Activated CD8-positive, alpha-beta memory T cell treated with anti-CD3 and anti-CD28 coated beads, Interleukin-2, amount 50 U/mL, for 4 hours (primary cell): Measurements from ENCODE around the gene LRRC49.
"Not testable (repeated sequence)": the region's sequence is repeated elsewhere in the genome, so short reads cannot be mapped to it uniquely, and the experiment has no call there.

Experiments used
- DNase-seq: peaks from one replicate; pipeline ENCODE4 v3.0.0-alpha.2; 2020

LRRC49 gene

GRCh38 chr15:70923311-70924080 lies 30.9 kb downstream of the LRRC49 start:
- DNase-seq: no peak

DNA sequence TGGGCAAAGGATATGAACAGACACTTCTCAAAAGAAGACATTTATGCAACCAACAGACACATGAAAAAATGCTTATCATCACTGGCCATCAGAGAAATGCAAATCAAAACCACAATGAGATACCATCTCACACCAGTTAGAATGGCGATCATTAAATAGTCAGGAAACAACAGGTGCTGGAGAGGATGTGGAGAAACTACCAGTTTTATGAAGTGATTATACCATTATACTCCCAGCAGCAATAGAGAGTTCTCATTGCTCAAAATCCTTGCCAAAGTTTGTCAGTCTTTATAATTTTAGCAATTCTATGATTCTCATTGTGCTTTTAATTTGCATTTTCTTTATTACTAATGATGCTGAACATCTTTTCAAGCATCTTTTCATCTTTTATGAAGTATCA lies 34.3 kb downstream of the LRRC49 start:
- DNase-seq: not testable (repeated sequence)

DNA sequence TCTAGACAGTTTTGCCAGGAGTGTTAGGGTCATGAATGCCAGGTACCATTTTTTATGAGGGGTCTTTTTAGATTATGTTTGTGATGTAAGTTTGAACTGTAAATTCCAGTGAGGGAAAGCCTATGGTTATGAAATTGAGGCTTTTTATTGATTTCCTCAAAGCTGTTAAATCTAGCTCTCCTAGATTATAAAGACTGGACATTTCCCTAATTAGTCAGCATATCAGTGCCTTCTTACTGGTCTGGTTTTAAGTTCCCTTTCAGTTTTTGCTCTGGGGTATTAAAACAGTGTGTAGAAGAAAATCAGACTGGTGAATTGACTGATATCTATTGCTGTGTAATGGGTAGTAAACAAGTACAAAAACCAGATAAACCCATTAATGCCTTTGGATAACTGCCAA lies 39.2 kb downstream of the LRRC49 start:
- no peak for DNase-seq

DNA sequence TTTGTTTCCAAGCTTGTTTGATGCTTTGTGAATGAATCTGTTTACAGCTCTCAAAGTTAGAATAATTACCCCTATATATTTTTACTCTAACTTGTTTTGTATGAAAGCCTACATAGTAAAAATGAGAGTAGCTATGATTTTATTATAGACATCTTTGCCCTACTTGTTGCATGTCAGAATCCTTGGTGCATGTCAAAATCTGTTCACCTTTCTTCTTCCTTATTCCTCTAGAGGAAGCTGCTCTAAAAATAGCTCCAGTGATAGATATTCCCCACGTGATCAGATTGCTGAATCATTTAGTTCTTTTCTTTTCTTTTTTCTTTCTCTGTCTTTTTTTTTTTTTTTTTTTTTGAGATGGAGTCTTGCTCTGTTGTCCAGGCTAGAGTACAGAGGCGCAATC lies 39.8 kb downstream of the LRRC49 start:
- no peak for DNase-seq

DNA sequence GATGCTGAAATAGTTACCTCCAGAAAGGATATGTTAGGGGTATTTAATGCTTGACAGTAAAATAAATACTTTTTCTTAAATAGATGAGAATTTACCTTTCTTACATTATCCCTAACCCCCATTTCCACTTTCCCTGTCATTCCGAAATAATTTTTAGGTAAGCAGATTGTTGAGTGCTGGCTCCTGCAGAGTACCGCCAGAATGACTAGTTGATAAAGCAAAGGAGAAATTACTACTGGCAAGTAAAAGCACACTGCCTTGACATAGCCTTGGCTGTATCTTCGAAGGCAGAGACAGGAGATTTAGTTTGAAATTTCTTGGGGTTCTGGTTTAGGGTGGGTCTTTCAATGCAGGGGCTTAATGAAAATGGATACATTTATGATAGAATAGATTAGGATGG lies 40.8 kb downstream of the LRRC49 start:
- DNase-seq: no peak

DNA sequence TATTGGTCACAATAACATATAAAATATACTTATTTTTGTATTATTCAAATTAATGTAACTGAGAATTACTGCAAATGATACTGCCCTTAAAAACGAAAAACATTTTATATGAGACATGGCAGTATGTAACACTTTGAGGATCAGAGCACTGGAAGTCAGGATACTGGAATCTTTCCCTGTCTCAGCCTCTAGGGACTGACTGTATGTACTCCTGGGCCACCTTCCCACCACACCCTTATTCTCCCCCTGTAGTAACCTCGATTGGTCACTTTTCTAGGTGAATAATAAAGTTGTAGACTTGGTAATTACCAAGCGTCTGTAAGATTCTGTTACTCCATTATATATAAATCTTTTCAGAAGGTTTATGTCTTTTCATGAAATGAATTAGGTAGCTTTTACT lies 43.0 kb downstream of the LRRC49 start:
- no peak for DNase-seq

- DNase-seq: no peak
Observed at GRCh38 chr15:70936326-70936725, 43.7 kb downstream of the LRRC49 start.

DNA sequence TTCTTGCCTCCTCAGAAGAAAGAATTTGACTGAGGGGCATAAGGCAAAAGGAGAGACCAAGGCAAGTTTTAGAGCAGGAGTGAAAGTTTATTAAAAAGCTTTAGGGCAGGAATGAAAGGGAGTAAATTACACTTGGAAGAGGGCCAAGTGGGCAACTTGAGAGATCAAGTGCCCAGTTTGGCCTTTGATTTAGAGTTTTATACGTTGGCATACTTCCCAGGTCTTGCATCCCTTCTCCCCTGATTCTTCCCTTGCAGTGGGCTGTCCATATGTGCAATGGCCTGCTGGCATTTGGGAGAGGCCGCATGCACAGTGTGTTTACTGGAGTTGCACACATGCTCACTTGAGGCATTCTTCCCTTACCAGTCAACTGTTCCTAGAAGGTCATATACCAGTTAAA lies 50.7 kb downstream of the LRRC49 start:
- DNase-seq: not testable (repeated sequence)

DNA sequence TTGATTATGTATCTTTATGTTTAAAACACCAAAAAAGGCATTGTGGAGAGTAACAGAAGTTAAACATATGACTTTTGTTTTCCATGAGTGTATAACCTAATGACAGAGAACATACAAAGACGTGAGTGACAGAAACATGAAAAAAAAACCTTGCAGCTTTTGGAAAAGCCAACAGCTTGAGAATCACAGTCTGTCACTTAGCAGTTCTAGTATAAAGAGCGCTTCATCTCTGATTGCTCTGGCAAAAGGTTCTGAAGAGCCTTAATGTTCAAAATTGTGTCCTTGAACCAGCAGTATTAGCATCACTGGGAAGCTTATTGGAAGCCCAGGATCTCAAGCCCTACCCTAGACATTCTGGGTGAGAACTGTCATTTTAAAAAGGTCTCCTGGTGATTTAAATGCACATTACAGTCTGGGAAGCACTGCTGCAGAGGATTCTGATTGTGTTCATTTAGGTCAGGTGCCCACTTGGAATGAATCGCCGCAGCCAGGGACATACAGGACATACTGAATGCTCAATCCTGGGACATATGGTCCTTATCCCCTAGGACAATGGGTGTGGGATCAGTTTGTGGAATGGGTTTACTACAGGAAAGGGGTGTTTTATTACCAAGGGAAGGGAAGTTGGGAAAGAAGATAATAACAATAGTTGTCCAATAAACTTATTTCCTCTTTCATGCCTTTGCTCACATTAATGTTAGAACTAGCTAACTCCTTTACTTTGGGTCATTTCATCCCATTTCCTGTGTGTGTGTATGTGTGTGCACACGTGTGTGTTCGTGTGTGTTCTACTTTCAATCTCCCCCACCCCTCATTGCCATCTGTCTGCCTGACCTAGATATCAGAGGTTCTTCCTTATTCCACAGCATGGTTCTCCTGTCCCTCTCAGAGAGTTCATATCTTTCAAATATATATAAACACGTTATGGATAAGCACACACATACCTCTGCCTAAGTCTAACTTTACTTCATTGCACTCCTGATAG lies 55.0 kb downstream of the LRRC49 start:
- no peak for DNase-seq

DNA sequence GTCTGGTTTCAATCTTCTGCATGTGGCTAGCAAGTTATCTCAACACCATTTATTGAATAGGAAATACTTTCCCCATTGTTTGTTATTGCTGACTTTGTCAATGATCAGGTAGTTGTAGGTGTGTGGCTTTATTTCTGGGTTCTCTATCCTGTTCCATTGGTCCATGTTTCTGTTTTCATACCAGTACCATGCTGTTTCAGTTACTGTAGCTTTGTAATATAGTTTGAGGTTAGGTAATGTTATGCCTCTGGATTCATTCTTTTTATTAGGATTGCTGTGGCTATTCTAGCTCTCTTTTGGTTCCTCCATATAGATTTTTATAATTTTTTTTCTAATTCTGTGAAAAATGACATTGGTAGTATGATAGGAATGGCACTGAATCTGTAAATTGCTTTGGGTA lies 58.3 kb downstream of the LRRC49 start:
- DNase-seq: no peak

DNA sequence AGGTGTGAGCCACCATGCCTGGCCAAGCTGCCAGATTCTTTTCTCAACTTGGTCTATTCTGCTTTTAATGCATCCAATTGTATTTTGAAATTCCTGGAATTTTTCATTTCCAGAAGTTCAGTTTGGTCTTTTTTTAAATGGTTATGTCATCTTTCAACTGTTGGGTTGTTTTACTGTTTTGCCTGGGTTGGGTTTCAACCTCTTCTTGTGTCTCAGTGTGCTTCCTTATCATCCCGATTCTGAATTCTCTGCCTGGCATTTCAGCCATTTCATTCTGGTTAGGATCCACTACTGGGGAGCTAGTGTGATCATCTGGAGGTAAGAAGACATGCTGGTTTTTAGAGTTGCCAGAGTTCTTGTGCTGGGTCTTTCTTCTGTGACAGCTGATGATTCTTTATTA lies 61.5 kb downstream of the LRRC49 start:
- DNase-seq: no peak

DNA sequence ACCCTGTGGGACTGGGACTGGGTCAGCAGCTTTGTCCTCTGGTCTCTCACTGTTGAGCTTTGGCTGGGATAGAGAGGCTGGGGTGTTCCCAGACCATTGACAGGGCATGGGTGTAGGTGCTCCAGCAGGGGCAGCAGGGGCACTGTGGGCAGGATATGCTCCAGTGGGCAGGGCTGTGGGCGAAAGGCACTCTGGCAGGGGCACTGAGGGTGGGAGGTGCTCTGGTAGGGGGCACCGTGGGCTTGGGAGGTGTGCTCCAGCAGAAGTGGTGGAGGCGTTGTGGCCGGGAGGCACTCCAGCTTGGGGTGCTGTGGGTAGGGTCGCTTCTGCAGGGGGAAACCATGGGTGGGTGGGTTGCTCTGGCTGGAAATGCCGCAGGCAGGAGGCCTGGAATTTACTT lies 62.1 kb downstream of the LRRC49 start:
- DNase-seq: no peak

DNA sequence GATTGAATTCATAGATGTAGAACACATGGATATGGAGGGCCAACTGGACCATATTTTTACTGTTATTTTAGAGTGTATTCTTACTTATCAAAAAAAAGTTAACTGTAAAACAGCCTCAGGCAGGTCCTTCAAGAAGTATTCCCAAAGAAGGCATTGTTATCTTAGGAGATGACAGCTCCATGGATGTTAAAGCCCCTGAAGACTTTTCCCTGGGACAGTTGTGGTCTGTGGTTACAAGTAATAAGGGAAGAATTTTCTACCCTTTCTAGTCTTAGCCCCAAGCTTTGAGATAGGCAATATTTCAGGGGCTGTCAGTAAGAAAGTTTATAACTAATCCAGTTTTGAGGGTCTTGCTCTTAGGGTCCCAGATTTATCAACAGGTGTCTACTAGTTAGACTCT lies 62.5 kb downstream of the LRRC49 start:
- DNase-seq: no peak

DNA sequence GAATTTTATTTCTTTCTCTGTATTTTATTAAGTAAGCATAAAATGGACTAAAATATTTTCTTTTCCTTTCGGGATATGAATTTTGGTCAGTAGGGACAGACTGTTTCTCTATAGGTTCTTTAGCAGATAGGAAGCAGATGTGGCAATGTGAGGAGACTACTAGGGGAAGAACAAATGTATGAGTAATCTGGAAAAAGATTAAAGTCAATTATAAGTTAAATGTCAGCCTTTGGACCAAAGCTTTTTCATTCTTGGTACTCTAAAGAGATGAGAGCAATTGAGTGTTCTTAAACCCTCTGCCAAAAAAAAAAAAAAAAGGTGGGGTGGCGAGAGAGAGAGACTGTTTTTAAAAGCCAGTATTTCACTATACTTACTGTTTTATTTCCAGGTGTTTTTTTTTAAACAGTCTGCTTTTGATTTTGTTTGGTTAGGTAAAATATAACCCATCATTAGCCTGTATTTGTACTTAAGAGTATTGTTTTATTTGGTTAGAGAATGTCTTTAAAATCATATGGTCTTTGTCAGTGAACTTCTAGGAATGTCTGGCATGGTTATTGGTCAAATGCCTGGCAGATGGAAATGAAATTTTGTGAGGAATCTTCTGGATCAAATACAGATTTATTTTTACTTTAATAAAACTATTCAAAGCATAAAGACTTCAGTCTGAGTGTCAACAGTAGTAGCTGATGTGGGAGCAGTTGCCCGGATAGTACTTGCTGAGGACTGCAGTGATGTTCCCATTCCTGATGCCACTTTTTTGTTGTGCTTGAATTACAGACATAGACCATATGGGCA lies 63.8 kb downstream of the LRRC49 start:
- DNase-seq: no peak

- no peak for DNase-seq
Observed at GRCh38 chr15:70962084-70962483, 69.5 kb downstream of the LRRC49 start.

- DNase-seq: no peak
Observed at GRCh38 chr15:70963199-70963598, 70.6 kb downstream of the LRRC49 start.

DNA sequence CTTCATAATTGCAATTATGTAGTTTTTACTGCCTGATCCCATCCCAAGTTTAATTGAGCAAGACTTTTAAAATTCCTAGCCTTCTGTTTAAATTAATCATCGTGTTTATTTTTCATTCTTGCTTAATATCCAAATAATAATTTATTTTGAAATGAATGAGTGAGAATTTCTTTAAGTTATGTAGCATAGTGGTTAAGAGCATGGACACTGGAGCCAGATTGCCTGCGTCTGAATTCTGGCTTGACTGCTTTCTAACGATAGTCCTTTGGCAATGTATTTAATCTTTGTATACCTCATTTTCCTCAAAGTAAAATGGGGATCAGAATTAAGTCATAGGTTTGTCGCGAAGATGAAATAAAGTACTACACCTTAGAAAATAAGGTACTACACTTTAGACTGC lies 71.4 kb downstream of the LRRC49 start:
- DNase-seq: no peak

GRCh38 chr15:70964686-70965085 lies 72.1 kb downstream of the LRRC49 start:
- no peak for DNase-seq

GRCh38 chr15:70967646-70968045 lies 75.0 kb downstream of the LRRC49 start:
- DNase-seq: no peak

- DNase-seq: no peak
Observed at GRCh38 chr15:70974004-70974832, 81.6 kb downstream of the LRRC49 start.

- DNase-seq: no peak
Observed at GRCh38 chr15:70976851-70977250, 84.2 kb downstream of the LRRC49 start.

DNA sequence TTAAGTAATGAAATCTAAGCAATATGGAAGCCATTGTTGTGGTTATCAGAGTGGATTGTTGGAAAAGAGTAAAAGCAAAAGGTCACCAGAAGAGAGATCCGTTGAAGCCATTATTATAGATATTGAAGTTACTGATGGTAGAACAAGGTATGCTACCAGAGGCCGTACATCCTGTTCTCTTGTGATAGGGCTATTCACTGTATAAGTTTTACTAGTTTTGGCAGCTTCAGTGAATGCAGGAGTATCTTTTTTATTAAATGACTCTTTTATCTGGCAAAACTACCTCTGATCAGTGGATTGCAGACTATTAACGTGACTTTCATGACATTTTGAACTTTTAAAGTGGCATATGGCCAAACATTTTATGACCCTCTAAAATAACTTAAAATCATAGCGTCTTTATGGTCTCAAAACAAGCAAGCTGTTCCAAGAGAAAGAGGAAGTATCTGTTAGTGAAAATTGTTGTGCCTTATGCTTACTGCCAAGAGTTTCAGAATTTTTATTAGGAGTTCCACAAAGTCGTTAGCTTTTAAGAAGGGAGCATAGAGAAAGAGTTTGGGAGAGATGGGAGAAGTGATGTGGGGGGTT lies 102.9 kb downstream of the LRRC49 start:
- DNase-seq: no peak
